Neural cell (in vitro differentiated cells): Measurements from ENCODE around the gene BMP7.

Source experiments
- EP300 ChIP-seq: fragments of 450-650 bp; conservative IDR thresholded peaks from 2 replicates; pipeline ENCODE4 v1.6.1; 2014; ENCODE audit warnings: antibody characterized with exemption, mild to moderate bottlenecking, moderate library complexity; ENCODE audit not compliant: poor library complexity, severe bottlenecking
- EZH2 ChIP-seq: fragments of 200-600, 300-800 bp; shearing (Covaris generic), sonication (generic); IDR thresholded peaks from 2 replicates; pipeline ENCODE4 v1.6.1; 2014; ENCODE audit warnings: antibody characterized with exemption, low read length, borderline replicate concordance, mild to moderate bottlenecking; ENCODE audit not compliant: insufficient read depth, poor library complexity, severe bottlenecking
- MXI1 ChIP-seq: fragments of 450-650 bp; conservative IDR thresholded peaks from 2 replicates; pipeline ENCODE4 v1.6.1; 2014; ENCODE audit warnings: antibody characterized with exemption, mild to moderate bottlenecking; ENCODE audit not compliant: poor library complexity, severe bottlenecking
- POLR2AphosphoS5 ChIP-seq: IDR thresholded peaks from 2 replicates; pipeline ENCODE4 v1.6.1; 2012
- RAD21 ChIP-seq: fragments of 450-650 bp; conservative IDR thresholded peaks from 2 replicates; pipeline ENCODE4 v1.6.1; 2014; ENCODE audit warnings: antibody characterized with exemption, mild to moderate bottlenecking, moderate library complexity
- SMC3 ChIP-seq: fragments of 450-650 bp; conservative IDR thresholded peaks from 2 replicates; pipeline ENCODE4 v1.6.1; 2014; ENCODE audit warnings: antibody characterized with exemption, mild to moderate bottlenecking, moderate library complexity; ENCODE audit not compliant: poor library complexity
- TAF1 ChIP-seq: IDR thresholded peaks from 2 replicates; pipeline ENCODE4 v1.6.1; 2012; ENCODE audit warnings: low read depth
- TF ChIP-seq, protein P1 (sequence below): fragments of 450-650 bp; IDR thresholded peaks from 2 replicates; pipeline ENCODE4 v1.5.1; 2014; ENCODE audit warnings: antibody characterized with exemption, mild to moderate bottlenecking, moderate library complexity; ENCODE audit not compliant: poor library complexity, severe bottlenecking

DNA sequence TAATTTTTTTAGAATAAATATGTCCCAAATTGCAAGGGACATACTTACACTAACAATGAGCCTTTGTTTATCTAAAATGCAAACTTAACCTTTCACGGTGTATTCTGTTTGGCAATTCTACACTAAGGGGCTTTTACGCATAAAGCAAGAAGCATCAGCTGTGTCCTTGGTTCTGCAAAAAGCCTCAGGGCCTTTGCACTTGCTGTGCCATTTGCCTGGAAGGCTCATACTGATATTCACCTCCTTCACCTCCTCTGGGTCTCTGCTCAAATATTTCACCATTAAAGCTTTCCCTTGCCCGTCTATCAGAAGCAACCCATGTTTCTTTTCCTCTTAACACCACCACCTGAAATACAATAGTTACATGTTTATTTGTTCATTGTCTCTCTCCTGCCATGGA, 8.9 kb upstream of the BMP7 start:
- TF ChIP-seq EZH2, result no peak
- TF ChIP-seq, protein P1, sequence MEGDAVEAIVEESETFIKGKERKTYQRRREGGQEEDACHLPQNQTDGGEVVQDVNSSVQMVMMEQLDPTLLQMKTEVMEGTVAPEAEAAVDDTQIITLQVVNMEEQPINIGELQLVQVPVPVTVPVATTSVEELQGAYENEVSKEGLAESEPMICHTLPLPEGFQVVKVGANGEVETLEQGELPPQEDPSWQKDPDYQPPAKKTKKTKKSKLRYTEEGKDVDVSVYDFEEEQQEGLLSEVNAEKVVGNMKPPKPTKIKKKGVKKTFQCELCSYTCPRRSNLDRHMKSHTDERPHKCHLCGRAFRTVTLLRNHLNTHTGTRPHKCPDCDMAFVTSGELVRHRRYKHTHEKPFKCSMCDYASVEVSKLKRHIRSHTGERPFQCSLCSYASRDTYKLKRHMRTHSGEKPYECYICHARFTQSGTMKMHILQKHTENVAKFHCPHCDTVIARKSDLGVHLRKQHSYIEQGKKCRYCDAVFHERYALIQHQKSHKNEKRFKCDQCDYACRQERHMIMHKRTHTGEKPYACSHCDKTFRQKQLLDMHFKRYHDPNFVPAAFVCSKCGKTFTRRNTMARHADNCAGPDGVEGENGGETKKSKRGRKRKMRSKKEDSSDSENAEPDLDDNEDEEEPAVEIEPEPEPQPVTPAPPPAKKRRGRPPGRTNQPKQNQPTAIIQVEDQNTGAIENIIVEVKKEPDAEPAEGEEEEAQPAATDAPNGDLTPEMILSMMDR, result no peak
- no peak for TF ChIP-seq POLR2AphosphoS5
- no peak for TF ChIP-seq RAD21
- TF ChIP-seq SMC3, result no peak
- TF ChIP-seq EP300, result no peak
- no peak for TF ChIP-seq MXI1
- no peak for TF ChIP-seq TAF1
